GM12873 (cell line): Measurements from ENCODE around the gene TAL1.

Experiments used
- TF ChIP-seq, protein P1 (sequence below): IDR thresholded peaks from 2 replicates; pipeline ENCODE4 v1.5.1; 2012; ENCODE audit warnings: low read depth, mild to moderate bottlenecking, moderate library complexity, low read length, control low read depth; ENCODE audit not compliant: insufficient read depth; ENCODE audit errors: missing control alignments

The TAL1 gene

DNA sequence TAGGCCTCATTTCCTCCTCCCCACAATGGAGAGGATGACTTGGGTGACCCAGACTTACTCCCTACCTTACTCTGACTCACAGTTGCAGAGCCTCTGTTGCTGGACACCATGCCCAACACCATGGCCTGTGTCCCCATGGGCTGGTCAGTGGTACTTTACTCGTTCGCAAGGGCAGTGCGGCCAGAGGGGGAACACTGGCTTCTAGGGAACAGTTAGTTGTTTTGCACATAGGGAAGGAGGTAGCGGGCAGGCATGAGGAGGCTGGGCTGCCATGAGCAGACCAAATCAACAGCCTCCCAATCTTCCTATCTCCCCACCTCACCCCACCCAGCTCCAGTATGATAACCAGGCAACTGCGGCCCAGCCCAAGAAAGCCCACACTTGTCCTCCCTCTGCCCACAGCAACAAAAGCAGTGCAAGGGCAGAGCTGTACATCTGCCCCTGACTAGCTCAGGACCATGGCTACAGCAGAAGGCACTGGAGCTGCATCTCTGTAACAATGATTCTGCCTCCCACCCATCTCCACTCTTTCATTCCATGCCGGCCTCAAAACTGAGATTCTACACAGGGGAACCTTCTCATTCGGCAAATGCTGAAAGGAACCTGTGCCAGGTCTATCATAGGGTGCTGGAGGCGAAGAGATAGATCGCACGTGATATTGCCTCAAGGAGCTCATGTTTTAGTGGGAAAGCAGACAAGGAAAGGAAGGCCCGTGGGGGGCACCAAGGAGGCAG, 18.6 kb downstream of the TAL1 start:
- TF ChIP-seq, protein P1, sequence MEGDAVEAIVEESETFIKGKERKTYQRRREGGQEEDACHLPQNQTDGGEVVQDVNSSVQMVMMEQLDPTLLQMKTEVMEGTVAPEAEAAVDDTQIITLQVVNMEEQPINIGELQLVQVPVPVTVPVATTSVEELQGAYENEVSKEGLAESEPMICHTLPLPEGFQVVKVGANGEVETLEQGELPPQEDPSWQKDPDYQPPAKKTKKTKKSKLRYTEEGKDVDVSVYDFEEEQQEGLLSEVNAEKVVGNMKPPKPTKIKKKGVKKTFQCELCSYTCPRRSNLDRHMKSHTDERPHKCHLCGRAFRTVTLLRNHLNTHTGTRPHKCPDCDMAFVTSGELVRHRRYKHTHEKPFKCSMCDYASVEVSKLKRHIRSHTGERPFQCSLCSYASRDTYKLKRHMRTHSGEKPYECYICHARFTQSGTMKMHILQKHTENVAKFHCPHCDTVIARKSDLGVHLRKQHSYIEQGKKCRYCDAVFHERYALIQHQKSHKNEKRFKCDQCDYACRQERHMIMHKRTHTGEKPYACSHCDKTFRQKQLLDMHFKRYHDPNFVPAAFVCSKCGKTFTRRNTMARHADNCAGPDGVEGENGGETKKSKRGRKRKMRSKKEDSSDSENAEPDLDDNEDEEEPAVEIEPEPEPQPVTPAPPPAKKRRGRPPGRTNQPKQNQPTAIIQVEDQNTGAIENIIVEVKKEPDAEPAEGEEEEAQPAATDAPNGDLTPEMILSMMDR: no peak

DNA sequence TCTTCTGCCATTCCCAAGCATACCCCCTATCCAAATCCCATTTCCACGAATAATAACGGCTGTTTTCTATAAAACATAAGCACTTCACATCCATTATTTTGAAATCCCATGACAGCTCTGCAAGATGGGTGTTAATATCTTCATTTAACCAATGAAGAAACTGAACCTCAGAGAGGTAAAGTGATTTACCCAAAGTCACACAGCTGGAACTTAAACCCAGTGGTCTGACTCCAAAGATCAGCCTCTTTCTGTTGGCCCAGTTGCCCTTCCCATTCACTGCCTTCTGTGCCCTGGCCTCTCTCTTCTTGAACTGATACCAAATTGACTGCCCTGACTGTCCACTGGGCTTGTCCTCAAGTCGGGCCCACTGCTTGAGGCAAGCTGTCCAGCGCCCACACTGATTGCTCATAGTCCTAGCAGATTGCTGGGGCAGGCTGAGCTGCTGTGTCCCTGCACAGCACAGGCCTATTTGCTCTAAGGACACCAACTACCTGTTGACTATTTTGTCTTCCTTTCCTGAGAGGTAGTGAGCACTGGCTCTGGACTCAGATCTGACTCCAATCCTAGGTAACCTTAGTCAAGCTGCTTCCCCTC, 19.3 kb downstream of the TAL1 start:
- TF ChIP-seq, protein P1: no peak

DNA sequence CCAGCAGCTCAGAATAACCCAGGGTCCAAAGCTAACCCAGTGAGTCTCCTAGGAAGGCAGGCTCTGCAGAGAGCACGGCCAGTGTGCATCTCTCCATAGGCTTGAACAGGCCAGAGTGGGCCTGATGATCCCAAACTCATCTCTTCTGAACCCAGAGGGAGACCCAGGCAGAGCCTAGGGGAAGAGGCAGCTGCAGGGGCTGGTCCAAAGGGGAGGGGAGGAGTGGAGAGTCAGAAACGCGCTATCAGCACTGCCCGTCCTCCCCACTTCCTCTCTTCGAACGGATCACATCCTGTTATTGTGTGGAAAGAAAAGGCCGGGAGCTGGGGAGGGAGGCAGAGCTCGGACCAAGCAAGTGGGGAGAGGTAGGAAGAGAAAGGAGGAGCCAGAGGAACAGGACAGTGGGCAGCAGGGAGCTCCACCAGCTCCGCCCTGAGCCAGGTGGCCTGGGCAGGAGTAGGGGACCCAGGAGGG, 20.2 kb downstream of the TAL1 start:
- TF ChIP-seq, protein P1: no peak

DNA sequence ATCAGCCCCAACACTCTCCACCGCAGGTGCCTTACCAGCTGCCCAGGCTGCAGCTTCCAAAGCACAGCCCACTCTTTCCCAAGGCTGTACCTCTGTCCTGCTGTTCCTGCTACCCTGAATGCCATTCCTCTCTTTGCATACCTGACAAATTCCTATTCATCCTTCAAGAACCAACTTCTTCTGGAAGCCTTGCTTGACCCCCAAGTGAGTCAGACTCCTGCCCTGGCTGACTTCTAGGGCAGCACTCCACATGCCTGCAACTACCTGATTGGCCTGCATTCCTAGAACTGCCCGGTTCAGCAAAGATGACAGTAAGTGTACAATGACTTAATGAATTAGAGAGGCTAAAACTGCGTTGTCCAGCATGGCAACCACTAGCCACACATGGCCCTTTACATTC, 21.4 kb downstream of the TAL1 start:
- TF ChIP-seq, protein P1: no peak

DNA sequence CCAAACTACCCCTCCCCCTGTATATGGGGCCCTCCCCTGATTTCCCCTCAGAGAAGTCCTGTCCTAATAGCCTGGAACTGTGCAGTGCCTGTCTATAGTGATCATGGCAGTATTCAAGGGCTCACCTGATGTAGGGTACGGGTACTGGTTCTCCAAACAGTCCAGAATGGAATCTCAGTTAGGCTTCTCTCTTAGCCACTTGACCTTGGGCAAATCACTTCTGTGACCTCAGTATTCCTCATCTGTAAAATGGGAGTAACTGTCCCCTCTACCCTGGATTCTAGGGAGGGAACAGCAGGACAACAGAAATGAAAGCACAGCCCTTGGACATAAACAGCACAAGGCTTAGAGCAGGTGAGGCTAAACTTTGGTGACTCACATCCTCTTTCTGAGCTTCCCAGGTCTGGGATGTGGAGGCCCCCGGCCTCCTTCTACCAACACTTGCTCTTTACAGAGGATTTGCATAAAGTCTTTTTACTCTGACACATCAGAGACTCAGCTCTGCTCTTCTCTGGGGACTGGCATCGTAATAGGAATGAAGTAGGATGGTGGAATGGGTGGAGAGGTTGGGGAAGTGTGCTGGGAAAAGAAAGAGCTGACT, 22.2 kb downstream of the TAL1 start:
- TF ChIP-seq, protein P1: no peak

DNA sequence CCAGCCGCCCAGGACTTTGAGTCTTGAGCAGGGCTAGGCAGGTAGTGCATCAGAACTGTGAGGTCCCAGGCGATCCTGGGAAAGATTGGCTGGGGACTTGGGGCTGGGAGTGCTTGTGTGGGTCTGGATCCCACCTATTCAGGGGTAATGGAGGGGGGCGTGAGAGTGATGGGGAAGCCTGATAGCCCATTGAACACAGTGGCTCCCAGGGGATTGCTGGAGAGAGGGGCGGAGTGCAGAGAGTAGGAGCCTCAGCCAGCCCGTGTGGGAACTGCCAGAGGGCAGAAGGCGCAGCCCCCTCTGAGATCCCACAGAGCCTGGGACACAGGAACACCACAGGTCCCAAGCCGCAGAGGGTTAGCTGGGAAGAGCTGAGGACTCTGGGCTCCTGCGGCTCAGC, 22.9 kb downstream of the TAL1 start:
- TF ChIP-seq, protein P1: no peak

DNA sequence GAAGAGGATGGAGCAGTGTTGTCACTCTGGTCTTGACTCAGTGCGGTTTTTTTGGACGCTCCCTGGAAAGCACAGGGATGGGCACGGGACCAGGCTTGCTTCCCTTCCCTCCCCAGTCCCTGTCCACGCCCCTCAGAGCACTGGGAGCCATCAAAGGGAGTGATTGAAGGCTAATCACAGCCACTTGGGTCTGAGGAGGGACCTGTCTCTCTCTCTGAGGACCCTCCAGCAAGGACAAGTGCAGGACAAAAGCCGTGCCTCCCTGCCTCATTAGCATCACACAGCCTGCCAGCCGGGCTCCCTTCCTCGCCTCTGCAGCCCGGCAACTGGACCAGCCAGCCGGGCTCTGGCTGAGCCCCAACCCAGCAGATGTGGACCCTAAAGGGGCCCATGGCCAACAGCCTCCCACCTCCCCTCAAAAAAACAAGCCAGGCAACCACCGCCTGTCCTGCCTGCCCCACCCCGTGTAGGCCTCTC, 23.6 kb downstream of the TAL1 start:
- TF ChIP-seq, protein P1: no peak
